Coronary artery (tissue), 2 donors: Measurements from ENCODE around the gene MBOAT2.
"Not testable (repeated sequence)": the region's sequence is repeated elsewhere in the genome, so short reads cannot be mapped to it uniquely, and the experiment has no call there.

Experiments
- DNase-seq: peaks from one replicate; pipeline ENCODE4 v3.0.0-alpha.2; 2017; ENCODE audit warnings: low spot score
- H3K27ac ChIP-seq, 2 donors: fragments of 200-600 bp; sonication (generic); one replicate each; pipeline ENCODE4 v1.5.1; 2016 to 2019
- H3K4me3 ChIP-seq: fragments of 200-600 bp; sonication (generic); 2 replicates; pipeline ENCODE4 v1.5.1; 2016; ENCODE audit warnings: mild to moderate bottlenecking, moderate library complexity
- TF ChIP-seq, protein P1 (sequence below): fragments of 200-600 bp; sonication (generic); IDR thresholded peaks from one replicate; pipeline ENCODE4 v1.5.1; 2019; ENCODE audit warnings: antibody characterized with exemption

Gene MBOAT2

GRCh38 chr2:9003616-9004337 lies at the start of gene MBOAT2:
MBOAT2 (minus strand) TSS chr2:9003684; CDS start chr2:9003614, 70 bp downstream.
- DNase-seq, result peak; percentile 87
- H3K4me3 ChIP-seq, result peak within 1 kb of the TSS; percentile 94
- TF ChIP-seq, protein P1, sequence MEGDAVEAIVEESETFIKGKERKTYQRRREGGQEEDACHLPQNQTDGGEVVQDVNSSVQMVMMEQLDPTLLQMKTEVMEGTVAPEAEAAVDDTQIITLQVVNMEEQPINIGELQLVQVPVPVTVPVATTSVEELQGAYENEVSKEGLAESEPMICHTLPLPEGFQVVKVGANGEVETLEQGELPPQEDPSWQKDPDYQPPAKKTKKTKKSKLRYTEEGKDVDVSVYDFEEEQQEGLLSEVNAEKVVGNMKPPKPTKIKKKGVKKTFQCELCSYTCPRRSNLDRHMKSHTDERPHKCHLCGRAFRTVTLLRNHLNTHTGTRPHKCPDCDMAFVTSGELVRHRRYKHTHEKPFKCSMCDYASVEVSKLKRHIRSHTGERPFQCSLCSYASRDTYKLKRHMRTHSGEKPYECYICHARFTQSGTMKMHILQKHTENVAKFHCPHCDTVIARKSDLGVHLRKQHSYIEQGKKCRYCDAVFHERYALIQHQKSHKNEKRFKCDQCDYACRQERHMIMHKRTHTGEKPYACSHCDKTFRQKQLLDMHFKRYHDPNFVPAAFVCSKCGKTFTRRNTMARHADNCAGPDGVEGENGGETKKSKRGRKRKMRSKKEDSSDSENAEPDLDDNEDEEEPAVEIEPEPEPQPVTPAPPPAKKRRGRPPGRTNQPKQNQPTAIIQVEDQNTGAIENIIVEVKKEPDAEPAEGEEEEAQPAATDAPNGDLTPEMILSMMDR, result no peak
- H3K27ac ChIP-seq, result peak within 1 kb of the TSS; percentile 54 to 88

- Histone ChIP-seq H3K4me3 (no peak overlapping the region), H3K27ac (no peak overlapping the region)
- DNase-seq, result no peak
- TF ChIP-seq, protein P1, result no peak
Measured at GRCh38 chr2:9052821-9053533, 49.5 kb upstream of the MBOAT2 start.

DNA sequence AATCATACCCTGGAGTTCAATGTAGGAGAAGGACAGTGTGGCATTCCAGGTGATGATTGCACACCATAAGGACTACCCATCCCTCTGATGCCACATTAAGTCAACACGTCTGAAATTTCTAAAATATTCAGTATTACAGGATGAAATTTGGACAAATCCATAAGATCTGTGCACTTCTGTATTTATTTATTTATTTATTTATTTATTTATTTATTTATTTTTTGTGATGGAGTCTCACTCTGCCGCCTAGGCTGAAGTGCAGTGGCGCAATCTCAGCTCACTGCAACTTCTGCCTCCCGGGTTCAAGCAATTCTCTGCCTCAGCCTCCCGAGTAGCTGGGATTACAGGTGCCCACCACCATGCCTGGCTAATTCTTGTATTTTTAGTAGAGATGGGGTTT lies 48.0 kb upstream of the MBOAT2 start:
- H3K4me3 ChIP-seq, H3K27ac ChIP-seq, DNase-seq: not testable (repeated sequence)

- no peak for DNase-seq
- TF ChIP-seq, protein P1, result no peak
- Histone ChIP-seq H3K4me3 (no peak overlapping the region), H3K27ac (no peak overlapping the region)
Measured at GRCh38 chr2:9050122-9050809, 46.8 kb upstream of the MBOAT2 start.

- no peak for DNase-seq
- Histone ChIP-seq H3K4me3 (no peak overlapping the region), H3K27ac (no peak overlapping the region)
- TF ChIP-seq, protein P1, result no peak
Measured at GRCh38 chr2:9045595-9045994, 42.1 kb upstream of the MBOAT2 start.

- not testable (repeated sequence) for DNase-seq, H3K4me3 ChIP-seq, H3K27ac ChIP-seq
Measured at GRCh38 chr2:9043491-9043890, 40.0 kb upstream of the MBOAT2 start.

DNA sequence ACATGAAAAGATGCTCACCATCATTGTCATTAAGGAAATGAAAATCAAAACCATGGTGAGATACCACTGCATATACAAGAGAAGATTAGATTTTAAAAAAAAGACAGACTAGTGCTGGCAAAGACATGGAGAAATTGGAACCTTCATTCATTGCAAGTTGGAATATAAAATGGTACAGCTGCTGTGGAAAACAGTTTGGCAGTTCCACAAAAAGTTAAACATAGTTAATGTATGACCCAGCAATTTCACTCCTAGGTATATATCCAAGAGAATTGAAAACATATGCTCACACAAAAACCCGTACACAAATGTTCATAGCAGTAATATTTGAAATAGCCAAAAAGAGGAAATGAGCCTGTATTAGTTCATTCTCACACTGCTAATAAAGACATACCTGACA lies 33.7 kb upstream of the MBOAT2 start:
- TF ChIP-seq, protein P1, result no peak
- no peak overlapping the region for H3K27ac ChIP-seq
- H3K4me3 ChIP-seq, result no peak overlapping the region
- DNase-seq, result no peak
